ENCODE measurements around the gene FRAT2.

- TF ChIP-seq POLR2A (IDR thresholded peaks at IDR 0.05; ENCODE audit: low read length) (no peak), GATA1 (IDR thresholded peaks at IDR 0.05; ENCODE audit: low read depth, low read length) (no peak)
Observed at GRCh38 chr10:97336006-97336405, 1.5 kb upstream of the FRAT2 start.
